ENCODE measurements around the gene FAT3.

Gene FAT3

DNA sequence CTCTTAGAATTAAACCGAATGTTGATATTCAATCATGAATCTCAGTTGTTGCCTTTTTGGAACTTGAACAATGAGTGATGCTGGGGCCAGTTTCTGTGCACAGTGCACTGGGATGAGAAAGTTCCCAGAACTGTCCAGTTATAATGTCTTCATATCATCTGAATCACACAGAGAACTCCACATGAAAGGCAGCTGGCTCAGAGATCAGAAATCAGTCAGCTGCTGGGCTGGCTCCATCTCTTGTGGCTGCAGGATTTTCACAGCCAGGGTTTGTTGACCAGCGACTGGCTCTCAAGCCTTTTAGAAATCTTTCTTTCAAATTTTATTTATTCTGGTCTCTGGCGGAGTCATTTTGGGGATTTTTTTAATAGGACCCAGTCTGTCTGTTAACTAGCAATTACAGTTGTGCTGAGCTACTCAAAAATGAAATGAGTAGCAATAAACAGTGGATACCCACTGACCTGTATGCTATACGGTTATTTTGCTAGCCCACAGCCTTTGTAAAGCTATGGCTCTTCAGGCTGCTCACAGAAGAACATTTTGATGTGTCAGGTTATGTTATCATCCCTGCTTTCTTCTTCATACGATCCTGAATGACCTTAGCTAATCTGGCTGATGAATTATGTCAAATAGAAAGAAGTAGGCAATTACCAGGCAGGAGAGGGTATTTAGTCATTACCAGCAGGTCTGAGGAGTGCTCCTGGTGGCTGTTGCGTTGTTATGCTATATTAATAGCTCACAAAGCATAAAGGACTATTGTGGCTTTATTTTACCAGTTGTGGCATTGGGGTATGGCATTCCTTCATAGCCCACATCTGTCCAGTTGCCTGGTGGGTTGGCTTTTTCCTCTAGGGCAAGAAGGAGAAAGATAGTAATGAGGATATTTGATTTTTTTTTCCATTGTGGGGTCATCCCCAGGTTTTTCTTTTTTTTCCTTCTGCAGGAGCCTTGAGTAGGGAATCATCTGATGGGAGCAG lies 3.6 kb downstream of the FAT3 start:
- DNase-seq = no peak

DNA sequence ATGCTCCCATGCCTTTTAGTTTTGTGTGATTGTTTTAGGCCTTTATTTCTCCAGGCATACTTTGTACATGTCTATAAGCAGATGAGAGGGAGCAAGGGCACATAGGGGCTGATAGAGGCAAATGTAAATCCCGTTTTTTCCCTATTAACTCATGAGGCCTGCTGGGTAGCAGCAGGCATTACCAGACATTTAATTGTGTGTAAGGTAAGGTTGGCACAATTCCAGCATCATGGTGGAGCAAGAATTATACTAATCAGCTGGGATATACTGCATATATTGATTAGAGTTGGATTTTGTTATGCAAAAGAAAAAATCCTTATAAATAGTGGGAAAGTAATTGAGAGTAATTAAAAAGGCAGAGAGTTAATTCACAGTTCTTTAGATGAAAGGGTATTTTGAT lies 12.2 kb downstream of the FAT3 start:
- no peak for DNase-seq

- no peak for DNase-seq
Observed at GRCh38 chr11:92240916-92241315, 16.3 kb downstream of the FAT3 start.

DNA sequence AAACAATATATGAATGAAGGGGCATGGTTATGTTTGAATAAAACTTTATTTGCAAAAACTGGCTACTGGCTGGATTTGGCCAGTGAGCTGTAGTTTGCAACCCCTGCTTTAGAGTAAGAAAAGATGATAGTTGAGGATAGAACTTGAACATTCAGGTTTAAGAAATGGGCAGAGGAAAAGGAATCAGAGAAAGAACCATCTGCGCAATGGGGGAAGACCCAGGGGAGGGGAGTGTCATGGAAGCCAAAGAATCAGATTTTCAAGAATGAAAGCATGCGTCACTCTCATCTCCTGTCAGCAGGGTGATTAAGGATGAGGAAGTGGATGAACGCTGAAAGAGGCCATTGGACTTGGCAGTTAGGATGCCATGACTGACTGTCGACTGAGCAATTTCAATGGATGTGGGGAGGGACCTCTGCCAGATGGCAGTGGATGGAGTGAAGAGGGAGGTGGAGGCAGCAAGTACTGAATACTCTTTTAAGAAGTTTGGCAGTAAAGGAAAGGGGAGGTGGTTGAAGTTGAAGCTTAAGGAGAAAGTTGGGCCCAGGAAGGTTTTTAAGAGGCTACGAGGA lies 21.2 kb downstream of the FAT3 start:
- no peak for DNase-seq

DNA sequence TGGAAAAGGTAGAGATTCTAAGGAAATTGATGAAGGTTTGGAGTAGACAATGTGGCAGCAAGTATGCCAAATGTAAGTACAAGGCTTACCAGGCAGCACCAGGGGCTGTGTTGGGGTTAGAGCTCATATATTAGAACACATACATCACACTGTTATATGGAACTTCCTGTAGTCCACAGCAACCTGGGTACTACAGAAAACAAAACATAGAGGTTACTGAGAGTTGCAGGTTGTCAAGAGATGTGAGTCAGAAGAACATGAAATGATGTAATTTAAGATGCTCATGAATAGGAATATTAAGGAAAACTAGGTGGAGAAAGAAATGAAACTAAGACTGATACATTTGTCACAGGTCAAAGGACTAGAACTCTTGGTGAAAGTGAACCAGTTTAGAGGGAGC lies 22.0 kb downstream of the FAT3 start:
- DNase-seq = no peak

GRCh38 chr11:92249156-92249753 lies 24.6 kb downstream of the FAT3 start:
- DNase-seq = no peak

GRCh38 chr11:92251980-92252379 lies 27.4 kb downstream of the FAT3 start:
- DNase-seq = no peak

- DNase-seq = no peak
Observed at GRCh38 chr11:92253421-92253820, 28.8 kb downstream of the FAT3 start.

GRCh38 chr11:92253945-92254344 lies 29.3 kb downstream of the FAT3 start:
- no peak for DNase-seq

GRCh38 chr11:92257536-92257935 lies 32.9 kb downstream of the FAT3 start:
- DNase-seq = no peak

GRCh38 chr11:92259861-92260260 lies 35.2 kb downstream of the FAT3 start:
- no peak for DNase-seq

DNA sequence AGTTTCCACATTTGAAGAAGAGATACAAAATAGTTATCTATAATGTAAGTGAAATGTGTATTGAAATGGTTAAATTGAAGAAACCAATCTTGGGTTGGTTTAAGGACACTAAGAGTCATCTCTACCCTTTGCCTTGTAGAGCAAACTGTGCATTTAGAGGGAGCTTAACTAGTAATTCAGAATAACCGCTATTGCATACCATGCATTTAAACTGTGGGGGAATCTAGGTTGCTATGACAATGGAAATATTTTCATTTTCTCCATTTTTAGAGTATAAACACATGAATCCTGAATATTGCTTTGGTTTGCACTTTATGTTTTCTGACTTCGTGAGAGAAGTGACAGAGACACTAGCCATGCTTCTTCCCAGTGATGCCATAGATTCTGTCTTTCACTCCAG lies 39.7 kb downstream of the FAT3 start:
- DNase-seq = no peak

DNA sequence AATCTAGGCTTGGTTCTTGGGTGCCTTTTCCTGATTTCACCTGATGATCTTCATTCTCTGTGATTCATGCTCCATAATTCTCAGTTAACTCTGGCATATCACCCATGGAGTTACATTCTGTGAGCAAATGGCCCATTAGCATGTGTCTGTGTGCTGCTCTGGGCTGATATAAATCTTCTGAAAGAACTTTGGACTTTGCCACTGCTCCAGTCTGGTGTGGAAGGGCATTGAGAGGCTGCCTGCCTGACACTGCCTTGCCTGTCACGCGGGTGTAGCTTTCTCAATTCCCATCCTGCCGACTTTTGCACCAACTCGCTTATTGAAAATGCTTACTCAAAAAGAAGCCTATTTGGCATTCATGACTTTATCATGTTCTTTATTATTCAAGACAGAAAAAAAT lies 42.2 kb downstream of the FAT3 start:
- DNase-seq = no peak

GRCh38 chr11:92267278-92267677 lies 42.7 kb downstream of the FAT3 start:
- DNase-seq = no peak

GRCh38 chr11:92267968-92268367 lies 43.4 kb downstream of the FAT3 start:
- DNase-seq = no peak

- DNase-seq = no peak
Observed at GRCh38 chr11:92268546-92268945, 43.9 kb downstream of the FAT3 start.

DNA sequence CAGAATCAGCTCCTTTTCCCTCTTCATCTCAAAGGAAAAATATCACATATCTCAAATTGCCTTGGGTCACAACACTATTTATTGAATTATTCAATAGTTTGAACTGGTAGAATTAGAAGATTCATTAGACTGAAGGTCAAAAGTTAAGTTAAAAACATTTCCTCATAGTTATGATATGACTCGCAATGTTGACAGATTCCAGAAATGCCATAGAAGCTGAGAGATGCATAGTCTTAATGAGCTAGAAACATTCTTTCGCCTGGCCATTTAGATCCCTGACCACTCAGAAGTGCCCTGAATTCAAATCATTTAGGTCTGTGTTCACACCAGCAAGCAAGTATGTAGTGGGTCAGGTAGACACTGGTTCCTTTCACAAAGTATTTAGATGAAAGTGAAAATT lies 44.4 kb downstream of the FAT3 start:
- no peak for DNase-seq

DNA sequence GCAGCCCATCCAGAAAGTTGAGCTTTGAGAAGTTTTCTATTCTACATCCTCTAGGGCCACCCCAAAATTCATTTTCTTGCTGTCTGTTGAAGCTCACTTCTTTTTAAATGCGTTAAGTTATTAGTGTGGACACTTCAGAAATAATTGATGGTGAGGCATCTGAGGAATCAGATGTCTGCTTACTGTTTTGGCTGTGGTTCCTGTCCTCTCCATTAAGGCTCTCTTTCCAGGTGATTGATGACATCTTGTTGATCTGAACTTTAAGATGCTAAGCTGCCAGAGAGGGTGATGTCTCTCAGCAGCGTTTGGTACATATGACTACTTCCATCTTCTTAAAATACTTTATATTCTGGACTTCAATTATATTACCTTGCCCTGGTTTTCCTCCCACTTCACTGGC lies 45.2 kb downstream of the FAT3 start:
- DNase-seq = no peak

DNA sequence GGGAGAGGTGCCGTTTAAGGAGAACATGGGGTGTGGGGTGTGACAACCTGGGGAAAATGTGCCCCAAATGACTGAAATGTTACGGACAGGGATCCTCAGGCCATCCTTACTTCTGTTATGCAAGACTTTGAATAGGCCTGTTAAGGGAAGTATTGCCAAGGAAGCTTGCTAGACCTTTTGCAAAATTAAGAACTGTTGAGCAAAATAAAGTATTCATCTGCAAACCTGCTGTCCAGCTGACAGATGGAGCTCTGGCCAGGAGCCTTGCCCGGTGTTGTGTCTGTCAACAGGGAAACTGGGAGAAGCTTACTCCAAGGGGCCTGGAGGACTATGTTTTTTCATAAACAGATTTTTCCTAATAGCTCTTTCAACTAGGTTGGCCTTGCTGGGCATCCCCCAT lies 48.0 kb downstream of the FAT3 start:
- DNase-seq = no peak
